B cell (primary cell): ENCODE measurements around the gene PHF13. TPM values are rescaled to one million over a fixed set of nuclear protein-coding genes. Genes with fewer than 3 reads are reported as not detected.

ENCODE experiments used
- ATAC-seq: fragments of 200-7000 bp; cut with Tn5 transposase; one replicate; pipeline ENCODE4 v1.10.0; 2021; ENCODE audit warnings: low read depth, mild to moderate bottlenecking, moderate number of reproducible peaks, moderate library complexity
- CTCF ChIA-PET: fragments of 350-600 bp; sonication (Branson Sonifier 250); formaldehyde crosslinking; loops from one replicate; lab custom pipeline; 2021; ENCODE audit warnings: antibody characterized with exemption, inconsistent platforms; lab: Charles Lee
- POLR2A ChIA-PET: fragments of 350-600 bp; sonication (Branson Sonifier 250); formaldehyde crosslinking; loops from one replicate; lab custom pipeline; 2021; ENCODE audit warnings: antibody characterized with exemption; lab: Charles Lee
- DNase-seq: peaks from one replicate; pipeline ENCODE4 v3.0.0; 2013
- H2AFZ ChIP-seq: 2 replicates; pipeline ENCODE4 v1.6.1; 2012; ENCODE audit warnings: mild to moderate bottlenecking, low read depth, low read length; ENCODE audit not compliant: insufficient read depth, poor library complexity, severe bottlenecking
- H3K27ac ChIP-seq, 2 donors: 1 replicate in 1 of 2; 2 replicates in 1 of 2; pipeline ENCODE4 v1.5.1; 2012 to 2013; ENCODE audit warnings: low read length in 2 of 2, mild to moderate bottlenecking in 2 of 2, moderate library complexity in 1 of 2
- H3K27me3 ChIP-seq, 4 experiments: fragments of 200-600 bp in 1 of 4; sonication (generic) in 1 of 4; replicated peaks in 1 of 4; 1 replicate in 2 of 4; 2 replicates in 2 of 4; pipeline versions ENCODE4 v1.6.1 to v1.7.0; 2013 to 2016; ENCODE audit warnings: low read length in 3 of 4, mild to moderate bottlenecking in 2 of 4, mixed read lengths in 1 of 4, moderate library complexity in 1 of 4; ENCODE audit not compliant: insufficient read depth in 4 of 4, control insufficient read depth in 3 of 4; ENCODE audit errors: control extremely low read depth in 1 of 4
- H3K36me3 ChIP-seq, 2 experiments: replicated peaks in 1 of 2; 1 replicate in 1 of 2; 2 replicates in 1 of 2; pipeline versions ENCODE4 v1.6.1 to v1.7.1; 2013; ENCODE audit warnings: low read length in 1 of 2; ENCODE audit not compliant: insufficient read depth in 2 of 2, control insufficient read depth in 1 of 2; ENCODE audit errors: control extremely low read depth in 1 of 2, extremely low read depth in 1 of 2
- H3K4me1 ChIP-seq, 2 donors: fragments of 200-600 bp in 1 of 2; sonication (generic) in 1 of 2; 1 replicate in 1 of 2; 2 replicates in 1 of 2; pipeline versions ENCODE4 v1.5.1 to v1.6.1; 2013 to 2017; ENCODE audit warnings: low read length in 2 of 2; ENCODE audit not compliant: control insufficient read depth in 2 of 2, insufficient read depth in 2 of 2
- H3K4me2 ChIP-seq: replicated peaks from 2 replicates; pipeline ENCODE3; 2012; ENCODE audit warnings: mild to moderate bottlenecking, low read depth, low read length; ENCODE audit not compliant: poor library complexity, severe bottlenecking
- H3K4me3 ChIP-seq, 5 experiments: fragments of 200-600 bp in 1 of 5; sonication (generic) in 1 of 5; 1 replicate in 3 of 5; 2 replicates in 2 of 5; pipeline versions ENCODE4 v1.5.1 to v1.7.0; 2011 to 2016; ENCODE audit warnings: low read length in 4 of 5, mild to moderate bottlenecking in 4 of 5, low read depth in 2 of 5, control low read depth in 1 of 5, moderate library complexity in 1 of 5; ENCODE audit not compliant: insufficient read depth in 1 of 5; ENCODE audit errors: control extremely low read depth in 1 of 5, extremely low read depth in 1 of 5
- H3K79me2 ChIP-seq: fragments of 200-600 bp; sonication (generic); one replicate; pipeline ENCODE4 v1.6.0; 2016; ENCODE audit warnings: low read length; ENCODE audit not compliant: control insufficient read depth, insufficient read depth
- H3K9ac ChIP-seq: fragments of 200-600 bp; sonication (generic); 2 replicates; pipeline ENCODE4 v1.6.1; 2017; ENCODE audit warnings: mild to moderate bottlenecking, low read length, moderate library complexity
- H3K9me3 ChIP-seq, 3 donors: one replicate each; pipeline versions ENCODE4 v1.6.1 to v1.7.1; 2013; ENCODE audit warnings: low read length in 2 of 3; ENCODE audit not compliant: control insufficient read depth in 2 of 3, insufficient read depth in 1 of 3; ENCODE audit errors: control extremely low read depth in 1 of 3
- H4K20me1 ChIP-seq: 2 replicates; pipeline ENCODE4 v1.6.0; 2012; ENCODE audit warnings: mild to moderate bottlenecking, low read length; ENCODE audit not compliant: insufficient read depth, control insufficient read depth, poor library complexity, severe bottlenecking
- H3K27ac Mint-ChIP-seq: one replicate; pipeline ENCODE4 v1.8.0; 2021; ENCODE audit warnings: mixed read lengths
- H3K27me3 Mint-ChIP-seq: one replicate; pipeline ENCODE4 v1.8.0; 2021; ENCODE audit warnings: mixed read lengths
- H3K4me1 Mint-ChIP-seq: one replicate; pipeline ENCODE4 v1.8.0; 2021; ENCODE audit warnings: mixed read lengths
- H3K4me3 Mint-ChIP-seq: one replicate; pipeline ENCODE4 v1.8.0; 2021; ENCODE audit warnings: mixed read lengths
- H3K9me3 Mint-ChIP-seq: one replicate; pipeline ENCODE4 v1.8.0; 2022; ENCODE audit warnings: mixed read lengths; ENCODE audit not compliant: insufficient read depth
- EZH2 ChIP-seq: IDR thresholded peaks from 2 replicates; pipeline ENCODE4 v1.6.1; 2012; ENCODE audit warnings: borderline replicate concordance, low read depth, mild to moderate bottlenecking, moderate library complexity, low read length; ENCODE audit not compliant: insufficient read depth, poor library complexity, severe bottlenecking
- WGBS: methylation state at CpG from one replicate; pipeline ENCODE4 v1.1.5; 2013; ENCODE audit warnings: missing lambda C conversion rate; ENCODE audit not compliant: insufficient coverage; 5-methylcytosine and 5-hydroxymethylcytosine counted together
- intact Hi-C: fragments of 100-400 bp; cut with micrococcal nuclease; formaldehyde crosslinking; loops from one replicate; pipeline ENCODE4 v1.10.0; 2022
- polyA plus RNA-seq: library from polyadenylated mRNA; depleted of rRNA; stranded (reverse); fragments of >200 nt; gene quantifications from 2 replicates; pipeline ENCODE4 v1.2.3, GENCODE V29; 2012
- total RNA-seq, 2 donors: library from RNA; stranded (reverse); fragments of 120-200 nt in 1 of 2; gene quantifications; 1 replicate in 1 of 2; 2 replicates in 1 of 2; pipeline versions ENCODE4 v1.2.3 to v1.2.4, GENCODE V29; 2013 to 2022
- TF ChIP-seq, protein P1 (sequence below): fragments of 200-600 bp; IDR thresholded peaks from one replicate; pipeline ENCODE4 v1.8.0; 2022; ENCODE audit warnings: antibody characterized with exemption, mild to moderate bottlenecking

Gene PHF13
- total and polyA plus RNA-seq, 2 donors (not counting 1 experiment from before 2014, with no cell fraction given) = 5.3 to 11.0 TPM

DNA sequence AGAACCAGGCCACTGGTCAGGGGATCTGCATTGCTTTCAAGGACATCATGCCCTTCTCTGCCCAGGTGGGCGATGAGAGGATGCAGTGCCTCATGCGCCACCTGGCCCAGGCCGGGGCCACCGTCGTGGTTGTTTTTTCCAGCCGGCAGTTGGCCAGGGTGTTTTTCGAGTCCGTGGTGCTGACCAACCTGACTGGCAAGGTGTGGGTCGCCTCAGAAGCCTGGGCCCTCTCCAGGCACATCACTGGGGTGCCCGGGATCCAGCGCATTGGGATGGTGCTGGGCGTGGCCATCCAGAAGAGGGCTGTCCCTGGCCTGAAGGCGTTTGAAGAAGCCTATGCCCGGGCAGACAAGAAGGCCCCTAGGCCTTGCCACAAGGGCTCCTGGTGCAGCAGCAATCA is 38.7 kb upstream of the PHF13 start:
- WGBS = 89% methylated on average over 14 of the region's 14 CpGs

DNA sequence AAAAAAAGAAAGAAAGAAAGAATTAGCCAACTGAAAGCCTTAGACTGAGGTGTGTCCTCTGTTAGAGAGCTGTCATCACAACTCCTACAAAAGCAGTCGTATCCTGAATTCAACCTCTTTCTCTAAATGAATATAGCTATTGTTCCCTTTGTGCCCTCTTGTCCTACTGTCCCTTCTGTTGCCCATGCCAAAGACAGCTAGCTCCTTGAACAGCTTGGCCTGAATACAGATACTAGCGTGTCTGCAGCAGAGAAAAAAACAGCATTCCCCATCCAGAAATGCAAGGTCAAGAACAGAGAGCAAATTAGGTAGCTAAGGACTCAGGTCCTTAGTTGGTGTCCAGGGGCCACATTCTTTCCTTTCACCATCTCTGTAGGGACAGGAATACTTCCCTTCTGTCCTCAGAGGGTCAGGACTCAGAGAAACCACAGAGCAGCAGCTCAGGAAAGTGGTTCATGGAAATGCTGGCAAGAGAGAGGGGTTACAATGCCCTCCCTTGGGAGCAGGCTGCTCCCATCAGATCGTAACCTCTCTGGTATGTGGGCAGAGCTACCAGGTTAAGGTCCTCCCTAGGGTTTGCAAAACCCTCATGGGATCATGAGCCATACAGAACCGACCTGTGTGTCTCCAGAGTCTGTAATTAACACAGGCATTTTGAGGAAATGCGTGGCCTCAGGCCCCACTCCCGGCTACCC is 35.6 kb upstream of the PHF13 start:
- Histone ChIP-seq H3K36me3 (peaks cover 0 to 2% of the 10 kb centered on the region in 2 experiments), H3K27me3 (no peaks in the 10 kb centered on the region), H3K4me1 (peaks cover 20 to 32% of the 10 kb centered on the region in 2 donors), H3K79me2 (peaks cover 30% of the 10 kb centered on the region), H3K9me3 (no peaks in the 10 kb centered on the region), H3K27ac (no peak overlapping the region), H4K20me1 (peaks cover 8% of the 10 kb centered on the region), H3K4me2 (no peak overlapping the region), H2AFZ (no peak overlapping the region), H3K9ac (no peak overlapping the region), H3K4me3 (no peak overlapping the region)
- peaks cover 3% of the 10 kb centered on the region for H3K27me3 Mint-ChIP-seq
- H3K4me1 Mint-ChIP-seq = peaks cover 34% of the 10 kb centered on the region
- ATAC-seq (no peak), DNase-seq (no peak)
- 83% methylated on average over 4 of the region's 6 CpGs for WGBS
- H3K4me3 Mint-ChIP-seq = no peak overlapping the region
- CTCF ChIA-PET = no interaction called here
- no peaks in the 10 kb centered on the region for H3K9me3 Mint-ChIP-seq
- intact Hi-C loops = no loop called here
- H3K27ac Mint-ChIP-seq = no peak overlapping the region
- POLR2A ChIA-PET = no interaction called here
- TF ChIP-seq, protein P1, sequence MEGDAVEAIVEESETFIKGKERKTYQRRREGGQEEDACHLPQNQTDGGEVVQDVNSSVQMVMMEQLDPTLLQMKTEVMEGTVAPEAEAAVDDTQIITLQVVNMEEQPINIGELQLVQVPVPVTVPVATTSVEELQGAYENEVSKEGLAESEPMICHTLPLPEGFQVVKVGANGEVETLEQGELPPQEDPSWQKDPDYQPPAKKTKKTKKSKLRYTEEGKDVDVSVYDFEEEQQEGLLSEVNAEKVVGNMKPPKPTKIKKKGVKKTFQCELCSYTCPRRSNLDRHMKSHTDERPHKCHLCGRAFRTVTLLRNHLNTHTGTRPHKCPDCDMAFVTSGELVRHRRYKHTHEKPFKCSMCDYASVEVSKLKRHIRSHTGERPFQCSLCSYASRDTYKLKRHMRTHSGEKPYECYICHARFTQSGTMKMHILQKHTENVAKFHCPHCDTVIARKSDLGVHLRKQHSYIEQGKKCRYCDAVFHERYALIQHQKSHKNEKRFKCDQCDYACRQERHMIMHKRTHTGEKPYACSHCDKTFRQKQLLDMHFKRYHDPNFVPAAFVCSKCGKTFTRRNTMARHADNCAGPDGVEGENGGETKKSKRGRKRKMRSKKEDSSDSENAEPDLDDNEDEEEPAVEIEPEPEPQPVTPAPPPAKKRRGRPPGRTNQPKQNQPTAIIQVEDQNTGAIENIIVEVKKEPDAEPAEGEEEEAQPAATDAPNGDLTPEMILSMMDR = no peak

More for the DNA sequence above, 38.7 kb upstream of the PHF13 start:
- Histone ChIP-seq H3K9me3 (peaks cover 0 to 6% (median 0%) of the 10 kb centered on the region in 3 donors), H4K20me1 (no peaks in the 10 kb centered on the region), H3K9ac (no peak overlapping the region), H3K4me3 (no peak overlapping the region), H3K27me3 (peaks cover 0 to 3% (median 0%) of the 10 kb centered on the region in 4 experiments), H3K27ac (no peak overlapping the region), H3K36me3 (no peaks in the 10 kb centered on the region), H2AFZ (no peak overlapping the region), H3K4me1 (peaks cover 3 to 6% of the 10 kb centered on the region in 2 donors), H3K79me2 (peaks cover 4% of the 10 kb centered on the region), H3K4me2 (no peak overlapping the region)
- POLR2A ChIA-PET = no interaction called here
- DNase-seq (no peak), ATAC-seq (no peak)
- no peak overlapping the region for H3K27ac Mint-ChIP-seq
- H3K27me3 Mint-ChIP-seq = peaks cover 12% of the 10 kb centered on the region
- no peaks in the 10 kb centered on the region for H3K9me3 Mint-ChIP-seq
- no peak for TF ChIP-seq EZH2
- TF ChIP-seq, protein P1 = no peak
- intact Hi-C loops = no loop called here
- peaks cover 8% of the 10 kb centered on the region for H3K4me1 Mint-ChIP-seq
- CTCF ChIA-PET = no interaction called here
- H3K4me3 Mint-ChIP-seq = no peak overlapping the region
